ENCODE results near the gene GUCY1A2.

The GUCY1A2 gene

GRCh38 chr11:106723071-106723470, 295.2 kb downstream of the GUCY1A2 start:
- DNase-seq: no peak

DNA sequence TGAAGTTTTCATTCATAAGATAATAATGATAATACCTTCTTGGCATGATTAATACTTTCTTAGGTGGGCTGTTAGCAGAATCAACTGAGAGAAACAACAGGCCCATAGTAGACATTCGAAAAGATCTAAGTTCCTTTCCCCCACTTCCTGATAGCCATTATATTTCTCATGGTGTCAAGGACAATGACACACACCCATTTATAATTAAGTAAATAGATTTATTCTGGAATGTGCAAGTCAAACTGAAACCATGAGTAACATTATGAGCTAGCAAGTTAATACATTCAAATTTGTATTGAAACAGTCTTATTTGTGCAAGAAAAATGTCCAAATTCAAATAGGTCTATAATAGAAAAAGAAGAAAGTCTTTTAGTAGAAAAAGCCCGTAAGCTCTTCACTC, 301.1 kb downstream of the GUCY1A2 start:
- DNase-seq: no peak

DNA sequence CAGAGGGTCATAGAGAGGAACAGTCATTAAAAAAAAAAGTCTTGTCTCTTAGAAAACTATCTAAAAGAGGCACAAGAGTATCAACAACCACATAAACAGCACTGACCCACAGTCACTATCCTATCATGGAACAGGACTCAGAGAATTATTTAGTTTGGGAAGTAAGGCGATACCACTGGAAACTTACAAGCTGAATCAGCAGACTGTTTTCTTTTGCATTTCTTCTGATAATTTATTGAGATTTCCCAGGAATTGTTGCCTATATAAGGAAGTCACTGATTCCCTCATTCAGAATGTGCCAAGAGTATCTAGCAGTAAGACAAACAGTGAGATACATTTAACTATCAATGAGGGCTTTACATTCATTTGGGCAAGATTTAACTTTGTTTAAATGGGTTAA, 304.1 kb downstream of the GUCY1A2 start:
- no peak for DNase-seq

DNA sequence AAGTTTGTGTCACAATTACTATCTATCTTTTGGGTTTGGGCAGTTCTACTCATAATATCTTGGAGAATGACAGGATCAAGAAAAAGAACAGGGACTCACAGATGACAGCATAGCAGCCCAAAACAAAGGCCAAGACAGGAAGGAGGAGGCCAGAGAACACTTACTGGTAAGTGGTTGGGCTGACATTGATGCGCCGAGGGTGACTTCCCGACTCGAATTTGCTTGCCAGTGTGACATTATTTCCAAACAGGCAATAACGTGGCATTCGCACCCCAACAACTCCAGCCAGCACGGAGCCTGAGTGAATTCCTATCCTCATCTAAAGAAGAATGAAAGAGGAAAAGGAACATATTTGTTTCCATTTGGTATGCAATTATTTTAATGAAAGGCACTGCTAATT, 309.9 kb downstream of the GUCY1A2 start:
- no peak for DNase-seq

DNA sequence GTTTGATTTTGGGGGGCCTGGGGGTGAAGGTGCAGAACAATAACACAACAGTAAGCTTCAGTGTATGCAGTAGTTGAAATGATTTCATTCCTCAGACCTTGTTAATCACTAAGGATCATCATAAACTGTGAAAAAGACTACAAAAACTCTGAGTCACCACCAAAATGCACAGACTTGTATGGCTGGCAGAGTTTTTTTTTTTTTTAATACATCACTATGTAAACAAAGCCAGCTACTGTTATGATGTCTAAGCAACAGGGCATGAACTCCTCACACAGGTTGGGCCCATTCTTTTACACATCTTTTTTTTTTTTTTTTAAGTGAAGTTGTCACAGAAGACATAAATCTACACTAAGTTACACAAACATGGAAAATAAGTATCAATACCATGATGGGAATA, 311.9 kb downstream of the GUCY1A2 start:
- DNase-seq: no peak

- no peak for DNase-seq
Observed at GRCh38 chr11:106702805-106703204, 315.5 kb downstream of the GUCY1A2 start.

GRCh38 chr11:106697058-106697457, 321.2 kb downstream of the GUCY1A2 start:
- no peak for DNase-seq

- DNase-seq: no peak
Observed at GRCh38 chr11:106695506-106695905, 322.8 kb downstream of the GUCY1A2 start.

- DNase-seq: no peak
Observed at GRCh38 chr11:106694501-106694900, 323.8 kb downstream of the GUCY1A2 start.

- DNase-seq: no peak
Observed at GRCh38 chr11:106691807-106692365, 326.4 kb downstream of the GUCY1A2 start.

GRCh38 chr11:106690923-106691322, 327.4 kb downstream of the GUCY1A2 start:
- no peak for DNase-seq

- DNase-seq: no peak
Observed at GRCh38 chr11:106684944-106685343, 333.3 kb downstream of the GUCY1A2 start.

DNA sequence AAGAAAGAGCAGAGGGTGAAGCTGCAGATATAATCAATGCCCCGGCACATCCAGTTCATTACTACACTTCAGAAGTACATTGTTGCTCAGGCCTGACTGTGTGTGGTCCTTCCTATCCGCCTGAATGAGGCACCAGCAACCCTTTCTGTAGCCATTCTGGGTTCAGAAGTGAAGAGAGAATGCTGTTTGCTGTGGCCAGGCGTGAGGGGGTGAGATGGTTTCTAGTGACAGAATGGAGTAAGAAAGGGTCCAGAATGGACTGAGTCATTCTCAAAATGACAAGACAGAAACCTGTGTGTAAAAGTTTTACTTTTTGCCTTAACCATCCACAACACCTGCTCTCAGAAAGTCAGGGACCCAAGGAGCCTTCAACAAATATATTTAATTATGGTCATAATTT, 334.8 kb downstream of the GUCY1A2 start:
- no peak for DNase-seq

DNA sequence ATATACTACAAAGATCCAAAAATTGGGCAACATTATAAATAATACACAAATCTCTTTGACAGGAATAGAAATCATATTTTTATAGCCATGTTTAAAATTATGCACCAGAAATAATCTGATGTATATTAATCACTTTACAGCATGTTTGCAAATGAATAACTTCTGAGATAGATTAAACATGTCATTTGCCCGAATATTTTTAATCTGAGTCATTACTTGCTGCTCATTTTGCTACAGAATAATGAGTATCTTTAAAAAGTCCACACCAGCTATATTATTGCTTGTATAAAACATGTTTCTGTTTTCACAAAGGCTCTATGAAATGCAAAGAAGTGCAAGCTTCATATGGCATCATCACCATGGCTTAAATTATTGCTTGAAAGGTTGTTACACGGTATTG, 336.8 kb downstream of the GUCY1A2 start:
- no peak for DNase-seq

DNA sequence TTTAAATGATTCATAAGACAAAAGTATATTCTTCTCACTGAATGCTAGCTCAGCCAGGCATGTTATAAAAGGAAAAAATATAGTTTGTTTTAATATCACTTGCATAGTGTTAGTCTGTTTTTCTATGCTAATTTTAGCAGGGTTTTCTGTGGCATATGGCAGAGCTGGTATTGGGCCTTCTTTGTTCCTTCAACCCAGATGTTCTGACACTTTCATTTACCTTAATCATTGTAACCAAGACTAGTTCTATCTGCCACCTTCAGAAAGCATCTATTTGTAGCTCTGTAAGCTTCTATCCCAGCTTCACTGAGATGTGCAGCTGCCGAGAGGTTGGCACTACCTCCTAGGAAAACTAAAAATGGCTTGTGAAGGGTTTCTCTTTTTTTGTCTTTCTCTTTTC, 338.7 kb downstream of the GUCY1A2 start:
- no peak for DNase-seq

DNA sequence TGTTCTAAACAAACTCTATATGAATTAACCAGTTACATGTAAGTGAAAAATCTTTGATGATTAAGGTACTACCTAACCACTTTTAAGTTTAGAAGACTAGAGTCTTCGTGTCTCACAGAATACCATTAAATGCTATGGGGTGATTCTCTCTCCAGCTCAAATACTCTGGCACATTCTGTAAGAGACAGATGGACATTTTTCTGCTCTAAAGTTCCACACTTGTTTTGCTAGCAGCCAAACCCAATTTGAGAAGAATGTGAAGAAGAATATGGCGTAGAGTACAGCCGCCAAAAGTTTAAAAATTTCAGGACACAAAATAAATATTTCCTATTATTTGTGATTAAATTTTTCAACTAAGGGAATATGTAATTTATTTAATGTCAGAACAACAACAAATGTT, 339.1 kb downstream of the GUCY1A2 start:
- DNase-seq: no peak

GRCh38 chr11:106670069-106670468, 348.2 kb downstream of the GUCY1A2 start:
- no peak for DNase-seq

GRCh38 chr11:106668147-106668546, 350.1 kb downstream of the GUCY1A2 start:
- no peak for DNase-seq

GRCh38 chr11:106656646-106657045, 361.6 kb downstream of the GUCY1A2 start:
- DNase-seq: no peak

GRCh38 chr11:106644824-106645223, 373.5 kb downstream of the GUCY1A2 start:
- no peak for DNase-seq

DNA sequence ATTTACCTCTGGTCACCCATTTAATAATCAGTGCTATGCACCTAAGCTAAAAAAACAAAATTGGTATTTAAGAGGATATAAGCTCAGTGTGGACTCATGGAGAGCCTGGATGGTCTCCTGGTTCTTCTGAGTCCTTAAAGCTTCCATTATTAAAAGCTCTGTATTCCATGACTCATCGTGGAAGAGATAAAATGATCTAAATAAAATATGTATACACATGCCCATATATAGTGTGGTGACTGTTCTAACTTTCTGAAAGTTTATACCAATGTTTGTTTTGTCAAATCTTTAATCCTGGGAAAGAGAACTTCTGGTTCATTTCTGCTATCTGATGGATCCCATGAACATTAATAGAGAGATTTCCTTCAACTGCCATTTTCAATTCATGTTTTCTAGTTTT, 375.9 kb downstream of the GUCY1A2 start:
- no peak for DNase-seq

GRCh38 chr11:106632283-106632682, 386.0 kb downstream of the GUCY1A2 start:
- DNase-seq: no peak

DNA sequence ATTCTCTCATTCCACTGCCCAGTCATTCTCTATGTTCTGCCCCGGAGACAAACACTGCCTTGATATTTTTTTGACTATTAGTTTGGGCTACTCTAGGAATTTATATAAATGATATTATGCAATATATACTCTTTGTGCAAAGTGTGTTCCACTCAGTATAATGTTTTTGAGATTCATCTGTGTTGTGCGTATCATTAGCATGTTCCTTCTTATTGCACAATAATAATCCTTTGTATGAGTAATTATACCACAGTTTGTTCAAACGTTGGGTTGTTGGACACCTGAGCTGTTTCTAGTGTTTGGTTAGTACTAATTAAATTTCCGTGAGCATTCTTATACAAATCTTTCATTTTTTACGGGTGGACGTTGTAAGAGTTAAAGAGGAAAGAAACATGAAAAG, 390.6 kb downstream of the GUCY1A2 start:
- DNase-seq: no peak

- no peak for DNase-seq
Observed at GRCh38 chr11:106625566-106625965, 392.7 kb downstream of the GUCY1A2 start.

DNA sequence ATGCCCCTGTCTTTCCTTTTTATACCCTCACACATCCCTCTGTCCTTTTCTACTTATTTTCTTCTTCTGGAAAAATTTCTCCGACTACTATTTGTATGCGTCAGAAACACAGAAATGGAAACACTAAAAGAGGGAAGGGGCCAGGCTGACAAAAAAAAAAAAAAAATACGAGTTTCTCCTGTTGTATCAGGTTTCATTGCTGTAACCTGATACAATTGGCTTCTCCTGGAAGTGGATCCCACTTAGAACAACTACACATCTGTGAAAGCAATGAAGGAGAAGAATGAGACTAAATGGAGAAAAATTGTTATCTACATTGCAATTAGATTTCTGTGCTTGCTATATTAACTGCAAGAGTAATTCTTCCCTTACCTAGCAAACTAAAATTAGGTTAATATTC, 393.9 kb downstream of the GUCY1A2 start:
- no peak for DNase-seq

All from cortex of kidney (tissue), 1 donor.